Measurements from ENCODE around the gene ASPN.

- TF ChIP-seq POLR2AphosphoS5 (IDR thresholded peaks at IDR 0.05; ENCODE audit: low read depth) (no peak), STAT1 (IDR thresholded peaks at IDR 0.05; ENCODE audit: unreplicated experiment) (no peak), JUNB (IDR thresholded peaks at IDR 0.05; ENCODE audit: unreplicated experiment) (no peak), ZNF331 (CRISPR knock-in tag; IDR thresholded peaks at IDR 0.05; ENCODE audit: low read depth) (no peak), CREB1 (CRISPR knock-in tag; IDR thresholded peaks at IDR 0.05; ENCODE audit: low read depth) (no peak), REST (IDR thresholded peaks at IDR 0.05; ENCODE audit: unreplicated experiment) (no peak), EZH2 (IDR thresholded peaks at IDR 0.05; ENCODE audit: low read depth, unreplicated experiment) (no peak)
- TF ChIP-seq, protein P1, sequence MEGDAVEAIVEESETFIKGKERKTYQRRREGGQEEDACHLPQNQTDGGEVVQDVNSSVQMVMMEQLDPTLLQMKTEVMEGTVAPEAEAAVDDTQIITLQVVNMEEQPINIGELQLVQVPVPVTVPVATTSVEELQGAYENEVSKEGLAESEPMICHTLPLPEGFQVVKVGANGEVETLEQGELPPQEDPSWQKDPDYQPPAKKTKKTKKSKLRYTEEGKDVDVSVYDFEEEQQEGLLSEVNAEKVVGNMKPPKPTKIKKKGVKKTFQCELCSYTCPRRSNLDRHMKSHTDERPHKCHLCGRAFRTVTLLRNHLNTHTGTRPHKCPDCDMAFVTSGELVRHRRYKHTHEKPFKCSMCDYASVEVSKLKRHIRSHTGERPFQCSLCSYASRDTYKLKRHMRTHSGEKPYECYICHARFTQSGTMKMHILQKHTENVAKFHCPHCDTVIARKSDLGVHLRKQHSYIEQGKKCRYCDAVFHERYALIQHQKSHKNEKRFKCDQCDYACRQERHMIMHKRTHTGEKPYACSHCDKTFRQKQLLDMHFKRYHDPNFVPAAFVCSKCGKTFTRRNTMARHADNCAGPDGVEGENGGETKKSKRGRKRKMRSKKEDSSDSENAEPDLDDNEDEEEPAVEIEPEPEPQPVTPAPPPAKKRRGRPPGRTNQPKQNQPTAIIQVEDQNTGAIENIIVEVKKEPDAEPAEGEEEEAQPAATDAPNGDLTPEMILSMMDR (conservative IDR thresholded peaks at IDR 0.05; ENCODE audit: low read depth in 2 of 2): no peak
These were observed 34.7 kb upstream of the ASPN start for GRCh38 chr9:92517046-92517445.

Measured in GM23338 (cell line).